Hematopoietic multipotent progenitor cell treated with erythropoietin and hydrocortisone succinate and interleukin-3 and kit ligand, for 6 days (in vitro differentiated cells): ENCODE data around the gene RAB30.
A peak's percentile ranks its signal among the peaks of the same experiment; 100 is the strongest.
"Not testable (repeated sequence)": the region's sequence is repeated elsewhere in the genome, so short reads cannot be mapped to it uniquely, and the experiment has no call there.

Experiments
- DNase-seq: peaks from one replicate; pipeline ENCODE4 v3.0.0-alpha.2; 2015

The RAB30 gene

GRCh38 chr11:83035070-83035854, 36.4 kb downstream of the RAB30 start:
- no peak for DNase-seq

GRCh38 chr11:83034673-83035014, 37.1 kb downstream of the RAB30 start:
- no peak for DNase-seq

- DNase-seq: peak; percentile 55
These were observed 37.6 kb downstream of the RAB30 start for GRCh38 chr11:83033972-83034672.

GRCh38 chr11:83033371-83033770, 38.3 kb downstream of the RAB30 start:
- DNase-seq: no peak

GRCh38 chr11:83031127-83031526, 40.6 kb downstream of the RAB30 start:
- no peak for DNase-seq

- DNase-seq: no peak
These were observed 43.9 kb downstream of the RAB30 start for GRCh38 chr11:83027794-83028193.

GRCh38 chr11:83027289-83027688, 44.4 kb downstream of the RAB30 start:
- DNase-seq: no peak

GRCh38 chr11:83026229-83026628, 45.5 kb downstream of the RAB30 start:
- no peak for DNase-seq

- DNase-seq: no peak
These were observed 46.4 kb downstream of the RAB30 start for GRCh38 chr11:83025267-83025704.

- no peak for DNase-seq
These were observed 47.3 kb downstream of the RAB30 start for GRCh38 chr11:83024270-83024854.

- no peak for DNase-seq
These were observed 48.3 kb downstream of the RAB30 start for GRCh38 chr11:83023410-83023809.

- no peak for DNase-seq
These were observed 49.9 kb downstream of the RAB30 start for GRCh38 chr11:83021780-83022125.

GRCh38 chr11:83020942-83021779, 50.5 kb downstream of the RAB30 start:
- DNase-seq: no peak

- DNase-seq: no peak
These were observed 51.7 kb downstream of the RAB30 start for GRCh38 chr11:83019888-83020579.

- DNase-seq: no peak
These were observed 56.7 kb downstream of the RAB30 start for GRCh38 chr11:83014951-83015350.

GRCh38 chr11:83012168-83013067, 59.3 kb downstream of the RAB30 start:
- no peak for DNase-seq

GRCh38 chr11:83011333-83012167, 60.1 kb downstream of the RAB30 start:
- DNase-seq: no peak

- DNase-seq: no peak
These were observed 61.7 kb downstream of the RAB30 start for GRCh38 chr11:83009999-83010398.

GRCh38 chr11:83009136-83009535, 62.6 kb downstream of the RAB30 start:
- DNase-seq: not testable (repeated sequence)

GRCh38 chr11:83008581-83008923, 63.1 kb downstream of the RAB30 start:
- no peak for DNase-seq
